Measurements from ENCODE around the gene RHBDD1.

DNA sequence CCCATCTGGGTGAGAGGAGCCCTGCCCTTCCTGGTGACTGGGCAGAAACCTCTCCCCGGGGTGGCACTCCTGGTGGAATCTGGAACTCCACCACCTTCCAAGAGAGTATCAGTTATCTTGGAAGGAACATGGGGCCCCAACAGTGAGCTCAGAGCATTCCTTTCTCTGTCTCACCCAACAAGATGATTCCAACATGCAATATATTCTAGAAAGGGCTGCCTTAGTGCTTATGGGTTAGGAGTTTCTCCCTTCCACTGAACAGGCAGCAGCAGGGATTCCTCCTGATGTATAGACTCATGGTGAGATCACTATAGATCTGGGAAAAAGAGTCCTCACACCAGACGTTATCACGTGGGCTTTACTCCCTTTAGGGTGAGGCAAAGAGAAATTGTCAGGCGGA, 181.0 kb downstream of the RHBDD1 start:
- TF ChIP-seq POLR2A (IDR thresholded peaks at IDR 0.05; ENCODE audit: low read length), result no peak
- TF ChIP-seq GATA1 (IDR thresholded peaks at IDR 0.05; ENCODE audit: low read depth, low read length), result no peak

Data from erythroblast (primary cell).